MV-4-11 (cell line): ENCODE results near the gene MMEL1.
"Not testable (repeated sequence)": the region's sequence is repeated elsewhere in the genome, so short reads cannot be mapped to it uniquely, and the experiment has no call there.

ENCODE experiments used
- DNase-seq: peaks from one replicate; lab custom pipeline; 2025; lab: John Stamatoyannopoulos, UW

The MMEL1 gene

DNA sequence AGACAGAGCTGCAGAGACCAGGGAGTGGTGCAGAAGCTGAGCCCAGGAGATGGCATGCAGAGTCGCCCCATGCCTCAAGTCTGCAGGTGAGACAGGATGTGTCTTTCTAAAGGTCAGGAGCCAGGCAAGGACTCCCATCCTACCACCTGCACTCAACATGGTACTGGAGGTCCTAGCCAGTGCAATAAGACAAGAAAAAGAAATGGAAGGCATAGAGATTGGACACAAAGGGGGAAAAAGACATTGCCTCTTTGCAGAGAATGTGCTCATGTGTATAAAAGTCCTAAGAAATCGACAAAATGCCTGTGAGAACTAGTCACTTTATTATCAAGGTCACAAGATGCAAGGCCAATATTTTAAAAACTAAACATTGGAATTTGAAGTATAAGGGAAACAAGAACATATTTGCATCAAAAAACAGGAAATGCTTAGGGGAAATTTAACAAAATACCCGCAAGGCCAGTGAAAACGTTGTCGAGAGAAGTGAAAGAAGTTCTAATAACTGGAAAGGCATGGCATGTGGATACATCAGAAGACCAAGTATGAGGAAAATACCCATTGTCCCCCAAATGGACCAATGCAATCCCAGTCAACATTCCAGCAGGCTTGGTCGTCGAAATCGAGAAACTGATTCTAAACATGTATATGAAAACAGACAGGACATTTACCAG is 59.4 kb downstream of the MMEL1 start:
- DNase-seq: no peak

- no peak for DNase-seq
Observed at GRCh38 chr1:2571348-2571747, 61.5 kb downstream of the MMEL1 start.

GRCh38 chr1:2570332-2570731 is 62.5 kb downstream of the MMEL1 start:
- DNase-seq: no peak

DNA sequence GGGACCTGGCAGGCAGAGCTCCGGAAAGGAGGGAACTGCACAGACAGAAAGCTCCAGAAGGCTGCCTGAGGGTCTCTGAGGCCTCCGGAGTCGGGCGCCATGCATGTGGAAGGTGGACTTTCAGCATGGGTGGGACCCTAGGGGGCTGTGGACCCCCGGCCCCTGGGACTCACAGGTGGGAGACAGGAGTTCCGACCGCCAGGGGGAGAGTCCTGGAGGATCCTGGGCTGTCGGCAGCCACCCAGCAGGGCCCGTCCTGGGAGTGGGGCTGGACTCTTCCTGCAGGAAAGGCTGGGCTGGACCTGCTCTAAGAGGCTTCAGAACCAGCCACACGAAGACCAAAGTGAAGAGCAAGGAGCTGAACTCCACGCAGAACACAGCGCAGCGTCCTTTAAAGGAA is 63.1 kb downstream of the MMEL1 start:
- not testable (repeated sequence) for DNase-seq

GRCh38 chr1:2569060-2569459 is 63.8 kb downstream of the MMEL1 start:
- no peak for DNase-seq

DNA sequence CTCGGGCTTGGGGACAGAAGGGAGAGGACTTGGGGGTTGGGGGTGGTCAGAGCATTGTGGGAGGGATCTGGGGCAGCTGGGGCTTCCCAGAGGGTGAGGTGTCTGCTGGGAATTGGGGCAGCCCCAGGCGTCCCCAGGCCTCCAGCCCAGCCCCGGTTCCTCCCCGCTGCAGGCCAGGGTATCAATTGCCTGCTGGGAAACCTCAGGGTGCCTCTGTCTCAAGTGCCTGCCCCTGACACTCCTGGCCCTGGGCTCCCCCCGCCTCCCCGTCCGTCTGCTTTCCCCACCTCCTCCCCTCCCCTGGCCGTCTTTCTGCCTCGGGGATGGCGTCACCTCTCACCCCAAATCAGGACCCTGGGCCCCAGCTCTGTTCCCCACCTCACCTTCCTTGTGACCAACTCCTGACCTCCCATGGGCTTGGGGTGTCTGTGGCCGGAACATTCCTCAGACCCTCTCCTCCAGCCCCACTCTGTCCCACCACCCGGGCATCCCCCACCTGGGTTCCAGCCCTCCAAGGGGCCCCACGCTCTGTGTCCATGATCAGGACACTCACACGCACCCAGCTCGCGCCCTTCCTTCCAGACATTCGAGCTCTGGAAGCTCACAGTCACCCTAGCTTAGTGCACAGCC is 64.5 kb downstream of the MMEL1 start:
- DNase-seq: not testable (repeated sequence)

GRCh38 chr1:2567083-2567679 is 65.6 kb downstream of the MMEL1 start:
- no peak for DNase-seq

- no peak for DNase-seq
Observed at GRCh38 chr1:2566101-2567045, 66.4 kb downstream of the MMEL1 start.

GRCh38 chr1:2564815-2565374 is 67.9 kb downstream of the MMEL1 start:
- no peak for DNase-seq

GRCh38 chr1:2564006-2564814 is 68.6 kb downstream of the MMEL1 start:
- DNase-seq: no peak

- no peak for DNase-seq
Observed at GRCh38 chr1:2563205-2563604, 69.6 kb downstream of the MMEL1 start.

DNA sequence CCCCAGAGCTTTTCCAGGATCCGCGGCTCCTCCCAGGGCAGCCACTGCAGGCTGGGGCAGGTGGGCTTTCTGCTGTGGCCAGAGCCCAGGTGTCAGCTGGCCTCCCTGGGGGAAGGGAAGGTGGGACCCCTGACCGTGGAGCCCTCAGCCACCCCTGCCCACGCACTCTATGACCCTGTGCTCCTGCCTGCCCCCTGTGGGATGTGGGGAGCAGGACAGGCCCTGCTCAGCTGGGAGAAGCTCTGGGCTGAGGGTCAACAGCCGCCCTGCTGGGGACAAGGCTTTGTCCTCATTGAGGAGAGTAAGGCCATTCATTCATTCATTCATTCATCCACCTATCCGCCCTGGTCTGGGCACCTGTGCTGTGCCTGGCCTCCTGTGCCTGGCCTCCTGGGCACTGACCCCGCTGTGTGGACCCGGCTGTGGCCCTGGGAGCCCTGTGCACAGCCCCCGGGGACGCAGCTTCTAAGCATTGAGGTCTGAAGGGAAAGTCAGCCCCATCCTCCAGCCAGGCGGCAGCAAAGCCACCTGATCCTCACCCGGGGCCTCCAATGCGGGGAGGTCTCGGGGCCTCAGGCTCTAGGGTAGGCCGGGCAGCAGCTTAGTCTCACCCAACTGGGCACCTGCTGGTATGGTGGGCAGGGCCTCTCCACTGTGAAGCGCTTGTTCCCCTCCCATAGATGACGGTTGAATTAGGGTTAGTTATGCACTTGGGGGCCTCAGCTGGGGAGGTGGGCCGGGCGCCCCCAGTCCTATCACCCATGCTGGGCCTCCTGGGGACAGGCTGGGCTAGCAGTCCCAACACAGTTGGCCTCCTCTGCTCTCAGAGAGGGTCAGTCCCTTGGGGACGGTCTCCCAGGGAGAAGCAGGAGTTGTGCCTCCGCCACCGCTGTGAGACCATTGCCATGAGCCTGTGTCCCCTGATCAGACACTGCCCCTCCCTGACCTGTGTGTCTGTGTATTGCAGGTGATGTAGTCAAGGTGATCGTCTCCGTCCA is 70.6 kb downstream of the MMEL1 start:
- DNase-seq: no peak

GRCh38 chr1:2561446-2561845 is 71.4 kb downstream of the MMEL1 start:
- DNase-seq: no peak

GRCh38 chr1:2560299-2561073 is 72.3 kb downstream of the MMEL1 start:
- DNase-seq: no peak

GRCh38 chr1:2559509-2560298 is 73.1 kb downstream of the MMEL1 start:
- no peak for DNase-seq

GRCh38 chr1:2558861-2559260 is 74.0 kb downstream of the MMEL1 start:
- DNase-seq: no peak

DNA sequence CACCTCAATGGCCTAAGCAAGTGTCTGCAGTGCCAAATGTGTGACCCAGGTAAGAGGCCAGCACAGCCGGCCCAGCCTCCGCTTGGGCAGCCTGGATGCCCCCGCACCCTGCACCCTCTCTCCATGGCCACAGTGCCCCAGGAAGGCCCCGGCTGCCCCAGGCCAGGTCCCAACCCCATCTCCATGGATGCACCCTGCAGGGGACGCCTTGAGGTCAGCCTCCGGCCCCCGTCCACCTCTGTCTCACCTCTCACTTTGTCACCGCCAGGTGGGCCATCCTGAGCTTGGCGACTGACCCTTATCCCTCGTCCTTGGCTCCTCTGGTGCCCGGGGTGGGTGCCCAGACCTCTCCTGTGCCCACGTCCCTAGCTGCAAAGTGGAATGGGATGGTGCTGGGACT is 74.4 kb downstream of the MMEL1 start:
- DNase-seq: no peak
